ENCODE data around the gene STX17. TPM values are rescaled to one million over a fixed set of nuclear protein-coding genes. Genes with fewer than 3 reads are reported as not detected.

STX17 gene
- total and polyA plus RNA-seq, 10 of the 15 experiments (the other 5 are each of a cell fraction or from before 2014, with no cell fraction given), result 11.5 to 29.3 (median 20.0) TPM

DNA sequence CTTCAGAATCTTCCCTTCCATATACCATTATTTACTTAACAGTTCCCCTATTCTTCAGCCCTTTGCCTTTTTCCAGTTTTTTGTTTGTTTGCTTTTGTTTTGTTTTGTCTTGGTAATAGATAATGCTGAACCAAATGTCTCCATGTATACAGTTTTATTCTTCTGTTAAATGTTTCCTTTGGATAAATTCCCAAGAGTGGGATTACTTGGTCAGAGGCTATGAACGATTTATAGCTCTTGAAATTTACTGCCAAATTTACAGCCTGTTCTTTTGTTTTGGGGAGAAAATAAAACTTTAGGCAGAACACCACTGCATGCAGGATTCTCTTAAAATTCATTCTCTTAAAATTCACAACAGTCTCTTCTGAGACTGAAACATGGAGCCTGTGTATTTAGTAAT lies 46.2 kb upstream of the STX17 start (continued):
- TF ChIP-seq ZNF687 (IDR thresholded peaks at IDR 0.05), result no peak
- TF ChIP-seq BRCA1 (IDR thresholded peaks at IDR 0.05; ENCODE audit: low read depth, low read length), result no peak
- TF ChIP-seq SMARCA5 (IDR thresholded peaks at IDR 0.05), result no peak
- no peak for TF ChIP-seq NFYB (IDR thresholded peaks at IDR 0.05; ENCODE audit: insufficient read depth, low read depth, low read length)
- TF ChIP-seq TBL1XR1 (IDR thresholded peaks at IDR 0.05; ENCODE audit: low read depth, low read length), result no peak
- TF ChIP-seq EED (IDR thresholded peaks at IDR 0.05; ENCODE audit: low read depth), result no peak

- DNase-seq (ENCODE audit: low read depth, low spot score) (no peak), FAIRE-seq (no peak), ATAC-seq (no peak)
- ChIA-PET POLR2A (interaction anchor here (0.8 kb wide), 1 partner anchor 8 kb away, joined by 6 read pairs; no protein-coding TSS in a partner anchor), RAD21 (ENCODE audit: unreplicated experiment) (no interaction called here), SMC1A (ENCODE audit: uncharacterized antibody, unreplicated experiment) (interaction anchor here (1.6 kb wide), 1 partner anchor 33 kb away, joined by 3 read pairs; no protein-coding TSS in a partner anchor), CTCF (interaction anchor here (1.7 kb wide), 1 partner anchor 10 kb away, joined by 4 read pairs; no protein-coding TSS in a partner anchor)
- Histone ChIP-seq H3K4me1 (ENCODE audit: control insufficient read depth, insufficient read depth, low read length) (peaks cover 14% of the 10 kb centered on the region), H3K27me3 (replicated peaks in 1 of 2; ENCODE audit: control insufficient read depth in 2 of 2, insufficient read depth in 2 of 2, low read length in 1 of 2) (no peaks in the 10 kb centered on the region), H3K79me2 (ENCODE audit: control insufficient read depth, insufficient read depth, low read length) (no peaks in the 10 kb centered on the region), H3K9me3 (replicated peaks; ENCODE audit: control insufficient read depth, insufficient read depth, low read length) (no peaks in the 10 kb centered on the region), H3K36me3 (ENCODE audit: control insufficient read depth in 2 of 2, insufficient read depth in 2 of 2, low read length in 1 of 2) (no peaks in the 10 kb centered on the region), H4K20me1 (ENCODE audit: control insufficient read depth, insufficient read depth) (no peaks in the 10 kb centered on the region), H3K4me2 (ENCODE audit: control insufficient read depth, insufficient read depth) (no peak overlapping the region), H3K4me3 (no peak overlapping the region), H2AFZ (ENCODE audit: control insufficient read depth, low read depth, low read length) (no peak overlapping the region), H3K9ac (ENCODE audit: control insufficient read depth, insufficient read depth, low read length) (no peak overlapping the region), H3K27ac (ENCODE audit: control insufficient read depth, insufficient read depth) (no peak overlapping the region)
- BruUV-seq (replicated peaks), result no TSS peak
- in situ Hi-C loops (cut with MboI) (no loop called here), intact Hi-C loops (cut with micrococcal nuclease; ENCODE audit: unreplicated experiment) (no loop called here)
- WGBS (ENCODE audit: insufficient coverage, insufficient replicate concordance, low lambda C conversion rate, missing lambda C conversion rate), result 73% methylated on average over 2 of the region's 2 CpGs
- TF ChIP-seq YBX1 (IDR thresholded peaks at IDR 0.05), result no peak
- no peak for TF ChIP-seq HDAC2 (IDR thresholded peaks at IDR 0.05)
- TF ChIP-seq ZZZ3 (IDR thresholded peaks at IDR 0.05; ENCODE audit: control insufficient read depth, insufficient read length, low read depth), result no peak
- TF ChIP-seq MYB (IDR thresholded peaks at IDR 0.05; ENCODE audit: borderline replicate concordance, low read depth, low read length), result no peak
- TF ChIP-seq GABPA (IDR thresholded peaks at IDR 0.05; ENCODE audit: low read depth), result no peak
- no peak for TF ChIP-seq KDM1A (IDR thresholded peaks at IDR 0.05; ENCODE audit: borderline replicate concordance)
- no peak for TF ChIP-seq POU2F2 (IDR thresholded peaks at IDR 0.05; ENCODE audit: borderline replicate concordance, low read depth, low read length)
- no peak for TF ChIP-seq SRF (IDR thresholded peaks at IDR 0.05; ENCODE audit: low read depth in 2 of 2, low read length in 2 of 2)
- TF ChIP-seq BMI1 (IDR thresholded peaks at IDR 0.05; ENCODE audit: borderline replicate concordance), result no peak
- TF ChIP-seq MEF2B (IDR thresholded peaks at IDR 0.05; ENCODE audit: partially characterized antibody, poor library complexity, severe bottlenecking), result no peak
- TF ChIP-seq, protein P1, sequence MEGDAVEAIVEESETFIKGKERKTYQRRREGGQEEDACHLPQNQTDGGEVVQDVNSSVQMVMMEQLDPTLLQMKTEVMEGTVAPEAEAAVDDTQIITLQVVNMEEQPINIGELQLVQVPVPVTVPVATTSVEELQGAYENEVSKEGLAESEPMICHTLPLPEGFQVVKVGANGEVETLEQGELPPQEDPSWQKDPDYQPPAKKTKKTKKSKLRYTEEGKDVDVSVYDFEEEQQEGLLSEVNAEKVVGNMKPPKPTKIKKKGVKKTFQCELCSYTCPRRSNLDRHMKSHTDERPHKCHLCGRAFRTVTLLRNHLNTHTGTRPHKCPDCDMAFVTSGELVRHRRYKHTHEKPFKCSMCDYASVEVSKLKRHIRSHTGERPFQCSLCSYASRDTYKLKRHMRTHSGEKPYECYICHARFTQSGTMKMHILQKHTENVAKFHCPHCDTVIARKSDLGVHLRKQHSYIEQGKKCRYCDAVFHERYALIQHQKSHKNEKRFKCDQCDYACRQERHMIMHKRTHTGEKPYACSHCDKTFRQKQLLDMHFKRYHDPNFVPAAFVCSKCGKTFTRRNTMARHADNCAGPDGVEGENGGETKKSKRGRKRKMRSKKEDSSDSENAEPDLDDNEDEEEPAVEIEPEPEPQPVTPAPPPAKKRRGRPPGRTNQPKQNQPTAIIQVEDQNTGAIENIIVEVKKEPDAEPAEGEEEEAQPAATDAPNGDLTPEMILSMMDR (IDR thresholded peaks at IDR 0.05 in 2 of 3, conservative IDR thresholded peaks at IDR 0.05 in 1 of 3; ENCODE audit: control insufficient read depth in 2 of 3, extremely low read depth in 1 of 3, insufficient read depth in 1 of 3, low read depth in 3 of 3, low read length in 3 of 3), result no peak
- TF ChIP-seq JUNB (IDR thresholded peaks at IDR 0.05), result no peak
- no peak for TF ChIP-seq ZNF207 (IDR thresholded peaks at IDR 0.05; ENCODE audit: borderline replicate concordance)
Measured at GRCh38 chr9:99863955-99864354, 42.5 kb upstream of the STX17 start.
